ENCODE results near the gene THBD. TPM values are rescaled to one million over a fixed set of nuclear protein-coding genes. Genes with fewer than 3 reads are reported as not detected.

THBD gene
- total RNA-seq, 1 experiment from 2014 or later, result 0.26 TPM

- no TSS peak for BruUV-seq (replicated peaks)
- Histone ChIP-seq H3K4me1 (ENCODE audit: control insufficient read depth, insufficient read depth, low read length) (no peaks in the 10 kb centered on the region), H3K27me3 (ENCODE audit: control insufficient read depth, insufficient read depth, low read length) (0 out of 2 replicates have a peak, but pooled peaks cover 2% of the 10 kb centered on the region), H3K36me3 (ENCODE audit: control insufficient read depth, insufficient read depth, low read length) (no peaks in the 10 kb centered on the region), H3K4me3 (ENCODE audit: low read depth in 2 of 2, low read length in 2 of 2) (no peak overlapping the region), H3K27ac (ENCODE audit: low read length) (no peak overlapping the region), H3K9me3 (ENCODE audit: control insufficient read depth, insufficient read depth, low read depth, low read length) (no peaks in the 10 kb centered on the region)
- in situ Hi-C loops (cut with HindIII; ENCODE audit: low pct_unique_long_range_greater_than_20kb, low sequenced_read_pairs), result no loop called here
- intact Hi-C loops (cut with micrococcal nuclease; ENCODE audit: unreplicated experiment), result no loop called here
- TF ChIP-seq REST (IDR thresholded peaks at IDR 0.05; ENCODE audit: insufficient read depth in 1 of 2, low read depth in 2 of 2, low read length in 1 of 2) (no peak), CTCF (IDR thresholded peaks at IDR 0.05) (no peak), SIN3A (IDR thresholded peaks at IDR 0.05; ENCODE audit: borderline replicate concordance, insufficient read depth, low read depth, low read length) (no peak), TCF7L2 (IDR thresholded peaks at IDR 0.05; ENCODE audit: low read depth, low read length) (no peak), POLR2AphosphoS5 (IDR thresholded peaks at IDR 0.05; ENCODE audit: low read depth, low read length) (no peak)
- ChIA-PET POLR2A (no interaction called here), CTCF (no interaction called here)
- DNase-seq (ENCODE audit: low read depth, low spot score) (no peak), ATAC-seq (no peak)
Measured at GRCh38 chr20:23018941-23019340, 30.5 kb downstream of the THBD start.

GRCh38 chr20:23018432-23018831 lies 31.0 kb downstream of the THBD start:
- no peak overlapping the region for H3K4me3 ChIP-seq (ENCODE audit: low read depth in 2 of 2, low read length in 2 of 2)
- ATAC-seq (no peak), DNase-seq (ENCODE audit: low read depth, low spot score) (no peak)
- no peaks in the 10 kb centered on the region for H3K4me1 ChIP-seq (ENCODE audit: control insufficient read depth, insufficient read depth, low read length)
- POLR2A ChIA-PET, result no interaction called here
- intact Hi-C loops (cut with micrococcal nuclease; ENCODE audit: unreplicated experiment) (no loop called here), in situ Hi-C loops (cut with HindIII; ENCODE audit: low pct_unique_long_range_greater_than_20kb, low sequenced_read_pairs) (no loop called here)
- H3K9me3 ChIP-seq (ENCODE audit: control insufficient read depth, insufficient read depth, low read depth, low read length), result no peaks in the 10 kb centered on the region
- no TSS peak for BruUV-seq (replicated peaks)
- no peaks in the 10 kb centered on the region for H3K36me3 ChIP-seq (ENCODE audit: control insufficient read depth, insufficient read depth, low read length)
- 0 out of 2 replicates have a peak, but pooled peaks cover 2% of the 10 kb centered on the region for H3K27me3 ChIP-seq (ENCODE audit: control insufficient read depth, insufficient read depth, low read length)
- CTCF ChIA-PET, result interaction anchor here (0.6 kb wide), 1 partner anchor 322 kb away, joined by 3 read pairs; no protein-coding TSS in a partner anchor
- H3K27ac ChIP-seq (ENCODE audit: low read length), result no peak overlapping the region
- TF ChIP-seq POLR2AphosphoS5 (IDR thresholded peaks at IDR 0.05; ENCODE audit: low read depth, low read length) (no peak), CTCF (IDR thresholded peaks at IDR 0.05) (no peak), SIN3A (IDR thresholded peaks at IDR 0.05; ENCODE audit: borderline replicate concordance, insufficient read depth, low read depth, low read length) (no peak), REST (IDR thresholded peaks at IDR 0.05; ENCODE audit: insufficient read depth in 1 of 2, low read depth in 2 of 2, low read length in 1 of 2) (no peak), TCF7L2 (IDR thresholded peaks at IDR 0.05; ENCODE audit: low read depth, low read length) (no peak)
